Transverse colon (tissue), 4 donors: ENCODE data around the gene CHTF18. TPM values are rescaled to one million over a fixed set of nuclear protein-coding genes. Genes with fewer than 3 reads are reported as not detected.
"Not testable (repeated sequence)": the region's sequence is repeated elsewhere in the genome, so short reads cannot be mapped to it uniquely, and the experiment has no call there.

Source experiments
- DNase-seq: peaks from one replicate; pipeline ENCODE4 v3.0.0-alpha.2; 2019
- H3K27ac ChIP-seq, 4 donors: fragments of 200-600 bp; sonication (generic); 2 replicates each; pipeline ENCODE4 v1.5.1; 2016 to 2018; ENCODE audit warnings: inconsistent platforms in 4 of 4
- H3K27me3 ChIP-seq: fragments of 200-600 bp; sonication (generic); 2 replicates; pipeline ENCODE4 v1.5.1; 2017; ENCODE audit warnings: inconsistent platforms
- H3K36me3 ChIP-seq, 4 donors: fragments of 200-600 bp; sonication (generic); 2 replicates each; pipeline ENCODE4 v1.5.1; 2017 to 2019; ENCODE audit warnings: inconsistent platforms in 4 of 4
- H3K4me1 ChIP-seq, 4 donors: fragments of 200-600 bp; sonication (generic); 2 replicates each; pipeline ENCODE4 v1.5.1; 2017 to 2020; ENCODE audit warnings: inconsistent platforms in 4 of 4
- H3K4me3 ChIP-seq, 4 donors: fragments of 200-600 bp; sonication (generic); 1 replicate in 1 of 4; 2 replicates in 3 of 4; pipeline versions ENCODE4 v1.5.1 to v1.6.1; 2017 to 2019; ENCODE audit warnings: inconsistent platforms in 4 of 4
- H3K9me3 ChIP-seq, 2 donors: fragments of 200-600 bp; sonication (generic); 2 replicates each; pipeline ENCODE4 v1.5.1; 2017 to 2019; ENCODE audit warnings: inconsistent platforms in 2 of 2
- CTCF ChIP-seq, 5 experiments: fragments of 200-600 bp in 3 of 5; fragments of 450-650 bp in 2 of 5; sonication (generic) in 3 of 5; IDR thresholded peaks; 1 replicate in 2 of 5; 2 replicates in 3 of 5; pipeline ENCODE4 v1.5.1; 2016 to 2017; ENCODE audit warnings: antibody characterized with exemption in 5 of 5, inconsistent platforms in 3 of 5, mild to moderate bottlenecking in 2 of 5, moderate library complexity in 1 of 5
- EP300 ChIP-seq: sonication (generic); formaldehyde crosslinking; IDR thresholded peaks from one replicate; pipeline ENCODE4 v1.6.1; 2017; ENCODE audit warnings: antibody characterized with exemption, low read depth
- POLR2A ChIP-seq: fragments of 450-650 bp; IDR thresholded peaks from one replicate; pipeline ENCODE4 v1.6.1; 2016; ENCODE audit warnings: antibody characterized with exemption, mild to moderate bottlenecking, moderate library complexity
- POLR2AphosphoS5 ChIP-seq, 3 donors: sonication (generic); formaldehyde crosslinking; IDR thresholded peaks; one replicate each; pipeline ENCODE4 v1.6.1; 2016; ENCODE audit warnings: antibody characterized with exemption in 3 of 3
- WGBS, 2 donors: methylation state at CpG; one replicate each; pipeline ENCODE4 v1.1.5; 2018; ENCODE audit warnings: low coverage in 1 of 2; 5-methylcytosine and 5-hydroxymethylcytosine counted together
- in situ Hi-C, 4 donors: fragments of 200-750 bp; cut with MboI; loops; one replicate each; pipeline versions ENCODE4 v1.15.0 to v1.15.1; 2017; ENCODE audit warnings: low sequenced_read_pairs in 3 of 4, low pct_ligation_motif_present in 1 of 4, low pct_unique_long_range_greater_than_20kb in 1 of 4
- intact Hi-C: fragments of 100-400 bp; cut with DNase I; formaldehyde crosslinking; loops from one replicate; pipeline ENCODE4 v1.15.1; 2023; ENCODE audit warnings: low total_unique reads
- total RNA-seq, 4 donors: library from RNA; depleted of rRNA; stranded (reverse); fragments of >200 nt; gene quantifications; one replicate each; pipeline ENCODE4 v1.1.0, GENCODE V29; 2016

Gene CHTF18
- total RNA-seq, 4 donors from 2014 or later, result 4.6 to 33.4 (median 12.9) TPM

GRCh38 chr16:750485-750884, 37.9 kb upstream of the CHTF18 start:
- WGBS, 2 donors, result 65 to 70% methylated on average over 2 to 9 of the region's 9 CpGs
- intact Hi-C loops (no loop called here), in situ Hi-C loops (no loop called here)
- Histone ChIP-seq H3K27ac (no peak overlapping the region), H3K36me3 (no peaks in the 10 kb centered on the region), H3K27me3 (peaks cover 58% of the 10 kb centered on the region), H3K4me1 (no peaks in the 10 kb centered on the region), H3K9me3 (no peaks in the 10 kb centered on the region), H3K4me3 (no peak overlapping the region)
- DNase-seq, result no peak
- TF ChIP-seq CTCF (IDR thresholded peaks at IDR 0.05) (no peak), POLR2A (no peak), POLR2AphosphoS5 (IDR thresholded peaks at IDR 0.05) (no peak), EP300 (no peak)

GRCh38 chr16:751152-752006, 37.0 kb upstream of the CHTF18 start:
- Histone ChIP-seq H3K4me3 (no peak overlapping the region), H3K9me3 (no peaks in the 10 kb centered on the region), H3K27me3 (peaks cover 67% of the 10 kb centered on the region), H3K36me3 (no peaks in the 10 kb centered on the region), H3K4me1 (no peaks in the 10 kb centered on the region), H3K27ac (no peak overlapping the region)
- DNase-seq, result no peak
- 57 to 59% methylated on average over 13 to 39 of the region's 39 CpGs for WGBS, 2 donors
- in situ Hi-C loops, result no loop called here
- no peak for TF ChIP-seq POLR2A
- no peak for TF ChIP-seq EP300
- no peak for TF ChIP-seq CTCF (IDR thresholded peaks at IDR 0.05)
- no peak for TF ChIP-seq POLR2AphosphoS5 (IDR thresholded peaks at IDR 0.05)
- intact Hi-C loops, result no loop called here

- H3K9me3 ChIP-seq, result no peaks in the 10 kb centered on the region
- 24 to 26% methylated on average over 6 to 10 of the region's 10 CpGs for WGBS, 2 donors
- no peak for DNase-seq
- no peaks in the 10 kb centered on the region for H3K36me3 ChIP-seq
- H3K27ac ChIP-seq, result no peak overlapping the region
- TF ChIP-seq EP300, result no peak
- no peak for TF ChIP-seq CTCF (IDR thresholded peaks at IDR 0.05)
- no peak for TF ChIP-seq POLR2A
- no peak for TF ChIP-seq POLR2AphosphoS5 (IDR thresholded peaks at IDR 0.05)
- H3K4me1 ChIP-seq, result no peaks in the 10 kb centered on the region
- H3K27me3 ChIP-seq, result peaks cover 67% of the 10 kb centered on the region
- intact Hi-C loops, result no loop called here
- no peak overlapping the region for H3K4me3 ChIP-seq
- in situ Hi-C loops, result no loop called here
These were observed 36.5 kb upstream of the CHTF18 start for GRCh38 chr16:752007-752312.

- 75 to 83% methylated on average over 2 to 11 of the region's 11 CpGs for WGBS, 2 donors
- H3K36me3 ChIP-seq, intact Hi-C loops, H3K4me1 ChIP-seq, H3K4me3 ChIP-seq, DNase-seq, in situ Hi-C loops, H3K9me3 ChIP-seq, H3K27ac ChIP-seq: not testable (repeated sequence)
- H3K27me3 ChIP-seq, result peaks cover 64% of the 10 kb centered on the region
These were observed 34.3 kb upstream of the CHTF18 start for GRCh38 chr16:754121-754607.
